HepG2 (cell line): ENCODE results near the gene MIF4GD. TPM values are rescaled to one million over a fixed set of nuclear protein-coding genes. Genes with fewer than 3 reads are reported as not detected.
A peak's percentile ranks its signal among the peaks of the same experiment; 100 is the strongest.

ENCODE experiments used
- ATAC-seq: fragments of 200-7000 bp; cut with Tn5 transposase; 3 replicates; pipeline ENCODE4 v1.9.1; 2020; ENCODE audit warnings: mild to moderate bottlenecking, moderate library complexity
- BruUV-seq: library from RNA; stranded (reverse); fragments of 400-500 nt; replicated peaks from 2 replicates; lab custom pipeline; 2021; lab: Mats Ljungman, UMichigan
- CTCF ChIA-PET: fragments of 300-600 bp; formaldehyde crosslinking; extraction: SDS; loops from one replicate; lab custom pipeline; 2021; ENCODE audit warnings: low total read pairs, inconsistent platforms, low intra/inter-chr PET ratio; lab: Yijun Ruan, JAX
- POLR2A ChIA-PET: fragments of 350-600 bp; sonication (Branson Sonifier 250); formaldehyde crosslinking; loops from one replicate; lab custom pipeline; 2020; ENCODE audit warnings: antibody characterized with exemption, inconsistent platforms; lab: Yijun Ruan, JAX
- DNase-seq: peaks from one replicate; pipeline ENCODE4 v3.0.0-alpha.2; 2015; ENCODE audit warnings: low spot score
- FAIRE-seq: peaks from 3 replicates; lab custom pipeline; 2011; peaks lifted over from hg19 to GRCh38; lab: Jason Lieb, UNC
- H2AFZ ChIP-seq: one replicate; pipeline ENCODE4 v1.6.1; 2011; ENCODE audit warnings: low read length, inconsistent platforms
- H3K27ac ChIP-seq: fragments of 300-600 bp; 3 replicates; pipeline ENCODE4 v1.8.0; 2011; ENCODE audit warnings: mixed run types, mild to moderate bottlenecking, mixed read lengths, low read length, inconsistent platforms; ENCODE audit not compliant: insufficient read depth; ENCODE audit errors: extremely low read length
- H3K27me3 ChIP-seq, 2 experiments: fragments of 200-600 bp in 1 of 2; 2 replicates in 1 of 2; 3 replicates in 1 of 2; pipeline versions ENCODE4 v1.6.0 to v1.8.0; 2011; ENCODE audit warnings: low read length in 2 of 2, mild to moderate bottlenecking in 2 of 2, moderate library complexity in 2 of 2, inconsistent platforms in 1 of 2; ENCODE audit not compliant: insufficient read depth in 2 of 2, control insufficient read depth in 1 of 2
- H3K36me3 ChIP-seq, 2 experiments: fragments of 200-600 bp in 1 of 2; replicated peaks in 1 of 2; 2 replicates in 1 of 2; 3 replicates in 1 of 2; pipeline versions ENCODE4 v1.5.1 to v1.8.0; 2011; ENCODE audit warnings: low read length in 2 of 2, inconsistent platforms in 1 of 2; ENCODE audit not compliant: insufficient read depth in 2 of 2, control insufficient read depth in 1 of 2
- H3K4me1 ChIP-seq: 2 replicates; pipeline ENCODE4 v1.5.1; 2012; ENCODE audit warnings: low read length, inconsistent platforms; ENCODE audit not compliant: insufficient read depth
- H3K4me2 ChIP-seq: 2 replicates; pipeline ENCODE4 v1.6.0; 2011; ENCODE audit warnings: low read depth, low read length, inconsistent platforms
- H3K4me3 ChIP-seq, 3 experiments: fragments of 200-600 bp in 1 of 3; sonication (generic), shearing (Covaris generic) in 1 of 3; replicated peaks in 1 of 3; 2 replicates each; pipeline ENCODE4 v1.5.1; 2011 to 2016; ENCODE audit warnings: low read length in 3 of 3, inconsistent platforms in 2 of 3, low read depth in 2 of 3, mild to moderate bottlenecking in 2 of 3, control low read depth in 1 of 3, mixed read lengths in 1 of 3; ENCODE audit not compliant: insufficient read depth in 1 of 3
- H3K79me2 ChIP-seq: one replicate; pipeline ENCODE4 v1.6.1; 2011; ENCODE audit warnings: low read length, inconsistent platforms; ENCODE audit not compliant: insufficient read depth
- H3K9ac ChIP-seq: 2 replicates; pipeline ENCODE4 v1.6.0; 2011; ENCODE audit warnings: mild to moderate bottlenecking, low read depth, low read length, inconsistent platforms; ENCODE audit not compliant: insufficient read depth
- H3K9me3 ChIP-seq: 2 replicates; pipeline ENCODE4 v1.5.1; 2012; ENCODE audit warnings: mild to moderate bottlenecking, low read length
- H4K20me1 ChIP-seq: 2 replicates; pipeline ENCODE4 v1.6.0; 2011; ENCODE audit warnings: inconsistent platforms, mild to moderate bottlenecking, low read length, moderate library complexity; ENCODE audit not compliant: insufficient read depth
- CHCHD3 ChIP-seq: sonication (generic); formaldehyde crosslinking; IDR thresholded peaks from 2 replicates; pipeline ENCODE4 v1.8.0; 2022; ENCODE audit warnings: mild to moderate bottlenecking, missing genetic modification reagents, moderate library complexity
- FOSL2 ChIP-seq: sonication (generic); formaldehyde crosslinking; IDR thresholded peaks from 2 replicates; pipeline ENCODE4 v1.4.0; 2020; ENCODE audit warnings: missing genetic modification reagents
- HNRNPL ChIP-seq: fragments of 200-400 bp; formaldehyde crosslinking; IDR thresholded peaks from 2 replicates; pipeline ENCODE4 v1.6.1; 2017; ENCODE audit warnings: mild to moderate bottlenecking, low read depth, low read length
- IKZF4 ChIP-seq: sonication (generic); formaldehyde crosslinking; IDR thresholded peaks from 2 replicates; pipeline ENCODE4 v1.5.1; 2020; ENCODE audit warnings: borderline replicate concordance, mild to moderate bottlenecking, low read depth, missing genetic modification reagents; ENCODE audit errors: not compliant biosample characterization
- MEIS2 ChIP-seq: sonication (generic); formaldehyde crosslinking; IDR thresholded peaks from 2 replicates; pipeline ENCODE4 v1.9.0; 2021; ENCODE audit warnings: mild to moderate bottlenecking, missing genetic modification reagents
- MTA1 ChIP-seq: sonication (generic); formaldehyde crosslinking; IDR thresholded peaks from 2 replicates; pipeline ENCODE4 v1.4.0; 2020; ENCODE audit warnings: missing genetic modification reagents, mild to moderate bottlenecking, borderline replicate concordance
- POLR2AphosphoS2 ChIP-seq: IDR thresholded peaks from 2 replicates; pipeline ENCODE4 v1.6.1; 2011; ENCODE audit warnings: low read depth, low read length, improper control_type of control experiment
- SMC3 ChIP-seq: IDR thresholded peaks from 2 replicates; pipeline ENCODE4 v1.6.1; 2011; ENCODE audit warnings: low read length, improper control_type of control experiment
- TOE1 ChIP-seq: sonication (generic); formaldehyde crosslinking; IDR thresholded peaks from 2 replicates; pipeline ENCODE4 v1.4.0; 2020; ENCODE audit warnings: mild to moderate bottlenecking, missing genetic modification reagents
- ZC3H4 ChIP-seq: sonication (generic); formaldehyde crosslinking; IDR thresholded peaks from 2 replicates; pipeline ENCODE4 v1.4.0; 2020; ENCODE audit warnings: missing genetic modification reagents, borderline replicate concordance
- ZKSCAN1 ChIP-seq: fragments of 150-350 bp; IDR thresholded peaks from 2 replicates; pipeline ENCODE4 v1.6.1; 2014; ENCODE audit warnings: low read length
- ZNF225 ChIP-seq: sonication (generic); formaldehyde crosslinking; IDR thresholded peaks from 2 replicates; pipeline ENCODE4 v1.4.0; 2020; ENCODE audit warnings: mild to moderate bottlenecking, missing genetic modification reagents
- ZNF253 ChIP-seq: sonication (generic); formaldehyde crosslinking; IDR thresholded peaks from 2 replicates; pipeline ENCODE4 v1.8.0; 2022; ENCODE audit warnings: mild to moderate bottlenecking, missing genetic modification reagents, borderline replicate concordance
- ZNF44 ChIP-seq: sonication (generic); formaldehyde crosslinking; IDR thresholded peaks from 2 replicates; pipeline ENCODE4 v1.5.1; 2020; ENCODE audit warnings: mild to moderate bottlenecking, missing genetic modification reagents
- ZNF501 ChIP-seq: sonication (generic); formaldehyde crosslinking; IDR thresholded peaks from 2 replicates; pipeline ENCODE4 v1.5.1; 2020; ENCODE audit warnings: mild to moderate bottlenecking, moderate library complexity, missing genetic modification reagents
- ZNF569 ChIP-seq: sonication (generic); formaldehyde crosslinking; IDR thresholded peaks from 2 replicates; pipeline ENCODE4 v1.5.0; 2020; ENCODE audit warnings: mild to moderate bottlenecking, missing genetic modification reagents, moderate library complexity, borderline replicate concordance
- ZNF570 ChIP-seq: sonication (generic); formaldehyde crosslinking; IDR thresholded peaks from 2 replicates; pipeline ENCODE4 v1.4.0; 2020; ENCODE audit warnings: mild to moderate bottlenecking, missing genetic modification reagents, borderline replicate concordance
- ZNF713 ChIP-seq: sonication (generic); formaldehyde crosslinking; IDR thresholded peaks from 2 replicates; pipeline ENCODE4 v1.4.0; 2020; ENCODE audit warnings: mild to moderate bottlenecking, missing genetic modification reagents
- ZNF746 ChIP-seq: sonication (generic); formaldehyde crosslinking; IDR thresholded peaks from 2 replicates; pipeline ENCODE4 v1.8.0; 2022; ENCODE audit warnings: mild to moderate bottlenecking, missing genetic modification reagents
- ZNF772 ChIP-seq: sonication (generic); formaldehyde crosslinking; IDR thresholded peaks from 2 replicates; pipeline ENCODE4 v1.5.0; 2020; ENCODE audit warnings: mild to moderate bottlenecking, missing genetic modification reagents
- WGBS: methylation state at CpG from one replicate; pipeline ENCODE4 v1.1.6; 2017; ENCODE audit warnings: low lambda C conversion rate; 5-methylcytosine and 5-hydroxymethylcytosine counted together
- in situ Hi-C: cut with HindIII; loops from 2 replicates; pipeline ENCODE4 v1.10.0; 2017; ENCODE audit warnings: low pct_unique_long_range_greater_than_20kb; ENCODE audit not compliant: extremely low pct_ligation_motif_present
- intact Hi-C: fragments of 100-400 bp; cut with micrococcal nuclease; formaldehyde crosslinking; loops from one replicate; pipeline ENCODE4 v1.10.0; 2022; ENCODE audit not compliant: unreplicated experiment
- polyA plus RNA-seq, 8 experiments: library from polyadenylated mRNA; depleted of rRNA in 3 of 8; stranded (reverse) in 7 of 8; unstranded in 1 of 8; fragments of >200 nt; fragmentation: Illumina TruSeq in 4 of 8; extraction: Trizol in 4 of 8; gene quantifications; 2 replicates each; pipeline versions ENCODE4 v1.2.1 to v1.2.3, GENCODE V29; 2011 to 2016; ENCODE audit warnings: low read depth in 4 of 8, missing spikeins in 1 of 8, mixed read lengths in 1 of 8; ENCODE audit not compliant: insufficient read depth in 1 of 8
- total RNA-seq, 5 experiments: library from RNA; depleted of rRNA; stranded (reverse); fragments of >200 nt; fragmentation: Illumina TruSeq; extraction: Trizol; gene quantifications; 2 replicates each; pipeline ENCODE4 v1.2.3, GENCODE V29; 2016; ENCODE audit warnings: low read depth in 1 of 5
- TF ChIP-seq, protein P1 (sequence below): sonication (generic); formaldehyde crosslinking; IDR thresholded peaks from 2 replicates; pipeline ENCODE4 v1.4.0; 2020; ENCODE audit warnings: missing genetic modification reagents, low read depth, mild to moderate bottlenecking, borderline replicate concordance
- TF ChIP-seq, protein P2 (sequence below): sonication (generic); formaldehyde crosslinking; IDR thresholded peaks from 2 replicates; pipeline ENCODE4 v1.9.0; 2022; ENCODE audit warnings: missing genetic modification reagents, mild to moderate bottlenecking, borderline replicate concordance

The MIF4GD gene
- total and polyA plus RNA-seq, 2 of the 13 experiments (the other 11 are each of a cell fraction or from before 2014, with no cell fraction given), result 14.0 to 28.0 TPM

- ChIA-PET POLR2A (interaction anchor here (1.1 to 6.6 kb wide), 8 partner anchors 9 to 134 kb away, joined by 3 to 93 read pairs (median 12); partner anchors contain the start of genes GGA3, MRPS7, NUP85 and SLC25A19), CTCF (no interaction called here)
- in situ Hi-C loops (no loop called here), intact Hi-C loops (loop anchor here (1.0 to 2.0 kb wide), 3 partner anchors 17 to 141 kb away; partner anchors contain the start of genes GRB2 and SLC25A19)
- Histone ChIP-seq H3K4me2 (peak overlapping the region; percentile 94), H2AFZ (no peak overlapping the region), H3K4me1 (peaks cover 39% of the 10 kb centered on the region), H3K36me3 (peaks cover 7 to 23% of the 10 kb centered on the region in 2 experiments; a peak in 4 of 5 replicates), H4K20me1 (no peaks in the 10 kb centered on the region), H3K9ac (peak overlapping the region; percentile 96), H3K9me3 (no peaks in the 10 kb centered on the region), H3K27ac (peak overlapping the region; percentile 77), H3K4me3 (peak overlapping the region; percentile 91 to 98 (median 94)), H3K79me2 (peaks cover 6% of the 10 kb centered on the region), H3K27me3 (no peaks in the 10 kb centered on the region)
- no peak for FAIRE-seq
- no peak for DNase-seq
- ATAC-seq, result no peak
- BruUV-seq, result no TSS peak
- WGBS, result 56% methylated on average over 23 of the region's 24 CpGs
- TF ChIP-seq TOE1 (CRISPR knock-in tag), result 0 out of 2 replicates have a peak, but pooled peaks have one; percentile 48
- TF ChIP-seq ZNF713, result no peak
- TF ChIP-seq HNRNPL, result peak; percentile 85
- no peak for TF ChIP-seq ZNF253
- no peak for TF ChIP-seq ZNF772 (CRISPR knock-in tag)
- TF ChIP-seq ZNF569, result no peak
- TF ChIP-seq FOSL2 (CRISPR knock-in tag), result no peak
- no peak for TF ChIP-seq SMC3
- no peak for TF ChIP-seq ZNF501
- TF ChIP-seq, protein P1, sequence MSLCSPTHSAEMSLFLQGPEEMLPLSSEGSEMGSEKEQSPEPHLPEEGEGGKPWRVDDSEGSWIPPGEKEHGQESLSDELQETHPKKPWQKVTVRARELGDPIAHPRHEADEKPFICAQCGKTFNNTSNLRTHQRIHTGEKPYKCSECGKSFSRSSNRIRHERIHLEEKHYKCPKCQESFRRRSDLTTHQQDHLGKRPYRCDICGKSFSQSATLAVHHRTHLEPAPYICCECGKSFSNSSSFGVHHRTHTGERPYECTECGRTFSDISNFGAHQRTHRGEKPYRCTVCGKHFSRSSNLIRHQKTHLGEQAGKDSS (CRISPR knock-in tag), result peak; percentile 27; the same call in 1 of the 2 replicates
- peak; percentile 52; the same call in 1 of the 2 replicates for TF ChIP-seq MTA1 (CRISPR knock-in tag)
- 0 out of 2 replicates have a peak, but pooled peaks have one; percentile 55 for TF ChIP-seq ZNF746 (CRISPR knock-in tag)
- 0 out of 2 replicates have a peak, but pooled peaks have one; percentile 29 for TF ChIP-seq CHCHD3 (CRISPR knock-in tag)
- no peak for TF ChIP-seq ZKSCAN1
- 0 out of 2 replicates have a peak, but pooled peaks have one; percentile 26 for TF ChIP-seq ZC3H4
- no peak for TF ChIP-seq IKZF4
- peak; percentile 10; the same call in 1 of the 2 replicates for TF ChIP-seq POLR2AphosphoS2
- TF ChIP-seq ZNF570 (CRISPR knock-in tag), result no peak
- no peak for TF ChIP-seq ZNF225 (CRISPR knock-in tag)
- TF ChIP-seq, protein P2, sequence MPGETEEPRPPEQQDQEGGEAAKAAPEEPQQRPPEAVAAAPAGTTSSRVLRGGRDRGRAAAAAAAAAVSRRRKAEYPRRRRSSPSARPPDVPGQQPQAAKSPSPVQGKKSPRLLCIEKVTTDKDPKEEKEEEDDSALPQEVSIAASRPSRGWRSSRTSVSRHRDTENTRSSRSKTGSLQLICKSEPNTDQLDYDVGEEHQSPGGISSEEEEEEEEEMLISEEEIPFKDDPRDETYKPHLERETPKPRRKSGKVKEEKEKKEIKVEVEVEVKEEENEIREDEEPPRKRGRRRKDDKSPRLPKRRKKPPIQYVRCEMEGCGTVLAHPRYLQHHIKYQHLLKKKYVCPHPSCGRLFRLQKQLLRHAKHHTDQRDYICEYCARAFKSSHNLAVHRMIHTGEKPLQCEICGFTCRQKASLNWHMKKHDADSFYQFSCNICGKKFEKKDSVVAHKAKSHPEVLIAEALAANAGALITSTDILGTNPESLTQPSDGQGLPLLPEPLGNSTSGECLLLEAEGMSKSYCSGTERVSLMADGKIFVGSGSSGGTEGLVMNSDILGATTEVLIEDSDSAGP, result peak; percentile 41; the same call in 1 of the 2 replicates
- no peak for TF ChIP-seq ZNF44 (CRISPR knock-in tag)
- TF ChIP-seq MEIS2, result no peak
These were observed 1.2 kb upstream of the MIF4GD start for GRCh38 chr17:75271955-75272847.
